Sigmoid colon (tissue), 7 donors: ENCODE measurements around the gene TSPEAR. TPM values are rescaled to one million over a fixed set of nuclear protein-coding genes. Genes with fewer than 3 reads are reported as not detected.

Experiments
- DNase-seq: peaks from one replicate; pipeline ENCODE4 v3.0.0-alpha.2; 2019
- H3K27ac ChIP-seq, 4 donors: fragments of 200-600 bp; sonication (generic); one replicate each; pipeline ENCODE4 v1.5.1; 2016 to 2019; ENCODE audit warnings: mild to moderate bottlenecking in 1 of 4
- H3K27me3 ChIP-seq, 3 donors: fragments of 200-600 bp; sonication (generic); one replicate each; pipeline ENCODE4 v1.5.1; 2019; ENCODE audit warnings: mild to moderate bottlenecking in 1 of 3
- H3K36me3 ChIP-seq, 4 donors: fragments of 200-600 bp; sonication (generic); one replicate each; pipeline ENCODE4 v1.5.1; 2016 to 2019
- H3K4me1 ChIP-seq, 4 donors: fragments of 200-600 bp; sonication (generic); one replicate each; pipeline ENCODE4 v1.5.1; 2017 to 2019
- H3K4me3 ChIP-seq, 4 donors: fragments of 200-600 bp; sonication (generic); one replicate each; pipeline ENCODE4 v1.5.1; 2017 to 2019; ENCODE audit warnings: mild to moderate bottlenecking in 2 of 4, moderate library complexity in 1 of 4
- H3K9me3 ChIP-seq, 4 donors: fragments of 200-600 bp in 3 of 4; sonication (generic) in 3 of 4; one replicate each; pipeline versions ENCODE4 v1.5.1 to v1.6.1; 2013 to 2019
- CTCF ChIP-seq, 4 experiments: fragments of 450-650 bp in 3 of 4; fragments of 200-600 bp in 1 of 4; IDR thresholded peaks; one replicate each; pipeline ENCODE4 v1.5.1; 2016 to 2019; ENCODE audit warnings: antibody characterized with exemption in 4 of 4, mild to moderate bottlenecking in 3 of 4, moderate library complexity in 2 of 4
- EP300 ChIP-seq, 4 donors: sonication (generic); formaldehyde crosslinking; IDR thresholded peaks; one replicate each; pipeline ENCODE4 v1.6.1; 2017; ENCODE audit warnings: antibody characterized with exemption in 4 of 4
- POLR2A ChIP-seq, 2 donors: fragments of 450-650 bp; IDR thresholded peaks; one replicate each; pipeline ENCODE4 v1.6.1; 2016; ENCODE audit warnings: antibody characterized with exemption in 2 of 2, mild to moderate bottlenecking in 2 of 2, moderate library complexity in 2 of 2
- POLR2AphosphoS5 ChIP-seq, 4 donors: sonication (generic); formaldehyde crosslinking; IDR thresholded peaks; one replicate each; pipeline ENCODE4 v1.6.1; 2017; ENCODE audit warnings: antibody characterized with exemption in 4 of 4
- WGBS, 2 donors: extraction: QIAGEN DNeasy Blood & Tissue Kit; methylation state at CpG; one replicate each; pipeline ENCODE4 v1.1.7; 2013; 5-methylcytosine and 5-hydroxymethylcytosine counted together
- intact Hi-C: fragments of 100-400 bp; cut with DNase I; formaldehyde crosslinking; loops from one replicate; pipeline ENCODE4 v1.15.1; 2023
- polyA plus RNA-seq, 3 donors: library from polyadenylated mRNA; stranded (reverse); fragments of 200-250 nt; gene quantifications; one replicate each; pipeline ENCODE4 v1.2.3, GENCODE V29; 2013
- total RNA-seq, 4 donors: library from RNA; depleted of rRNA; stranded (reverse); fragments of >200 nt; gene quantifications; one replicate each; pipeline ENCODE4 v1.1.0, GENCODE V29; 2016
- donor health status: healthy with polysubstance abuse.
- donor health status: Bipolar disorder and iron deficiency.
- donor health status: healthy.

The TSPEAR gene
- total and polyA plus RNA-seq, 7 donors, result under 0.01 to 0.20 TPM; not detected in 5

DNA sequence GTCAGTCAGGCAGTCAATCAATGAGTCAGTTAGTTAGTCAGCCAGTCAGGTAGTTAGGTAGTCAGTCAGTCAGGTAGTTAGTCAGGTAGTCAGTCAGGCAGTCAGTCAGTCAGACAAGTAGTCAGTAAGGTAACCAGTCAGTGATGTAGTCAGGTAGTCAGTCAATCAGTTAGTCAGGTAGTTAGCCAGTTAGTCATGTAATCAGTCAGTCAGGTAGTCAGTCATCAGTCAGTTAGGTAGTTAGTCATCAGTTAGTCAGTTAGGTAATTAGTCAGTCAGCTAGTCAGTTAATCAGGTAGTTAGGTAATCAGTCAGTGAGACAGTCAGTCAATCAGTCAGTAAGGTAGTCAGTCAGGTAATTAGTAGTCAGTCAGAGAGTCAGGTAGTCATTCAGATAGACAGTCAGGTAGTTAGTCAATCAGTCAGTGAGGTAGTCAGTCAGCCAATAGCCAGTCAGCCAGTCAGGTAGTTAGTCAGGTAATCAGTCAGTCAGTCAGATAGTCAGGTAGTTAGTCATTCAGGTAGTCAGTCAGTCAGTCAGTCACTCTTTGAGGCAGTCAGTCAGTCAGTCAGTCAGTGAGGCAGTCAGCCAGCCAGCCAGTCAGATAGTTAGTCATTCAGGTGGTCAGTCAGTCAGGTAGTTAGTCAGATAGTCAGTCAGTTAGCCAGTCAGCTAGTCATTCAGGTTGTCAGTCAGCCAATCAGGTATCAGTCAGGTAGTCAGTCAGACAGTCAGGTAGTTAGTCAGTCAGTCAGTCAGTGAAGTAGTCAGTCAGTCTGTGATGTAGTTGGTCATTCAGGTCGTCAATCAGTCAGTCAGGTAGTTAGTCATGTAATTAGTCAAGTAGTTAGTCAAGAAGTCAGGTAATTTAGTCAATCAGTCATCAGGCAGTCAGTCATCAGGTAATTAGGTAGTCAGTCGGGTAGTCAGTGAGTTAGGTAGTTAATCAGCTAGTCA, 186.7 kb downstream of the TSPEAR start:
- DNase-seq, result no peak
- Histone ChIP-seq H3K4me3 (no peak overlapping the region), H3K27me3 (no peaks in the 10 kb centered on the region), H3K4me1 (no peaks in the 10 kb centered on the region), H3K27ac (no peak overlapping the region), H3K9me3 (no peaks in the 10 kb centered on the region), H3K36me3 (no peaks in the 10 kb centered on the region)
- no peak for TF ChIP-seq CTCF (IDR thresholded peaks at IDR 0.05)
- no peak for TF ChIP-seq POLR2A (IDR thresholded peaks at IDR 0.05)
- no peak for TF ChIP-seq EP300 (IDR thresholded peaks at IDR 0.05)
- no peak for TF ChIP-seq POLR2AphosphoS5 (IDR thresholded peaks at IDR 0.05)
- intact Hi-C loops, result no loop called here
- 72 to 81% methylated on average over 2 of the region's 2 CpGs for WGBS, 2 donors

DNA sequence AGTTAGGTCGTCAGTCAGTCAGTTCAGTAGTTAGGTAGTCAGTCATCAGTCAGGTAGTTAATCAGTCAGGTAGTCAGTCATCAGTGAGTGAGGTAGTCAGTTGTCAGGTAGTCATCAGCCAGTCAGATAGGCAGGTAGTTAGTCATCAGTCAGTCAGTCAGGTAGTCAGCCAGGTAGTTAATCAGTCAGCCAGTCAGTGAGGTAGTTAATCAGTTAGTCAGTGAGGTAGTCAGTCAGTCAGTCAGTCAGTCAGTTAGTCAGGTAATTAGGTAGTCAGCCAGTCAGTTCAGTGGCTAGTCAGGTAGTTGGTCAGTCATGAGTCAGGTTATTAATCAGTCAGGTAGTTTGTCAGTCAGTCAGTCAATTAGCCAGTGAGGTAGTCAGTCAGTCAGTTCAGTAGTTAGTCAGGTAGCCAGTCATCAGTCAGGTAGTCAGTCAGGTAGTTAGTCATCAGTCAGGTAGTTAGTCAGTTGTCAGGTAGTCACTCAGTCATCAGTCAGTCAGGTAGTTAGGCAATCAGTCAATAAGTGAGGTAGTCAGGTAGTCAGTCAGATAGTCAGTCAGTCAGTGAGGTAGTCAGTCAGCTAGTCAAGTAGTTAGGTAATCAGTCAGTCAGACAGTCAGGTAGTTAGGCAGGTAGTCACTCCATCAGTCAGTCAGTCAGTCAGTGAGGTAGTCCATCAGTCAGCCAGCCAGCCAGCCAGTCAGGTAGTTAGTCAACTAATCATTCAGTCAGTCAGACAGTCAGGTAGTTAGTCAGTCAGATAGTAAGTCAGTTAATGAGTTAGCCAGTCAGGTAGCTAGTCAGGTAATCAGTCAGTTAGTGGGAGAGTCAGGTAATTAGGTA, 187.6 kb downstream of the TSPEAR start:
- H3K9me3 ChIP-seq, result no peaks in the 10 kb centered on the region
- no peaks in the 10 kb centered on the region for H3K4me1 ChIP-seq
- H3K36me3 ChIP-seq, result no peaks in the 10 kb centered on the region
- intact Hi-C loops, result no loop called here
- no peaks in the 10 kb centered on the region for H3K27me3 ChIP-seq
- DNase-seq, result no peak
- TF ChIP-seq POLR2A (IDR thresholded peaks at IDR 0.05) (no peak), POLR2AphosphoS5 (IDR thresholded peaks at IDR 0.05) (no peak), EP300 (IDR thresholded peaks at IDR 0.05) (no peak)
- 77 to 90% methylated on average over 1 of the region's 1 CpG for WGBS, 2 donors
- H3K27ac ChIP-seq, result no peak overlapping the region
- no peak overlapping the region for H3K4me3 ChIP-seq

GRCh38 chr21:44522753-44523204, 188.6 kb downstream of the TSPEAR start:
- Histone ChIP-seq H3K4me3 (no peak overlapping the region), H3K27me3 (no peaks in the 10 kb centered on the region), H3K36me3 (no peaks in the 10 kb centered on the region), H3K9me3 (no peaks in the 10 kb centered on the region), H3K4me1 (no peaks in the 10 kb centered on the region), H3K27ac (no peak overlapping the region)
- intact Hi-C loops, result no loop called here
- no peak for TF ChIP-seq CTCF (IDR thresholded peaks at IDR 0.05)
- TF ChIP-seq POLR2AphosphoS5 (IDR thresholded peaks at IDR 0.05), result no peak
- TF ChIP-seq EP300 (IDR thresholded peaks at IDR 0.05), result no peak
- TF ChIP-seq POLR2A (IDR thresholded peaks at IDR 0.05), result no peak
- 69 to 78% methylated on average over 1 of the region's 1 CpG for WGBS, 2 donors
- no peak for DNase-seq

- DNase-seq, result peak; percentile 57
- intact Hi-C loops, result no loop called here
- TF ChIP-seq EP300 (IDR thresholded peaks at IDR 0.05), result no peak
- no peak for TF ChIP-seq CTCF (IDR thresholded peaks at IDR 0.05)
- TF ChIP-seq POLR2A (IDR thresholded peaks at IDR 0.05), result no peak
- no peak for TF ChIP-seq POLR2AphosphoS5 (IDR thresholded peaks at IDR 0.05)
Measured at GRCh38 chr21:44521928-44522752, 189.2 kb downstream of the TSPEAR start.

More at GRCh38 chr21:44521928-44522752, 189.2 kb downstream of the TSPEAR start:
- Histone ChIP-seq H3K4me3 (no peak overlapping the region), H3K4me1 (no peaks in the 10 kb centered on the region), H3K27me3 (no peaks in the 10 kb centered on the region), H3K27ac (no peak overlapping the region), H3K36me3 (no peaks in the 10 kb centered on the region), H3K9me3 (no peaks in the 10 kb centered on the region)
- 90% methylated on average over 33 of the region's 33 CpGs for WGBS, 2 donors
